Panc1 (cell line): Measurements from ENCODE around the gene SDC3. TPM values are rescaled to one million over a fixed set of nuclear protein-coding genes. Genes with fewer than 3 reads are reported as not detected.

Experiments used
- ATAC-seq: fragments of 200-7000 bp; cut with Tn5 transposase; 2 replicates; pipeline ENCODE4 v1.9.1; 2020; ENCODE audit warnings: mild to moderate bottlenecking, moderate library complexity
- BruUV-seq: library from RNA; stranded (reverse); fragments of 400-500 nt; replicated peaks from 2 replicates; lab custom pipeline; 2021; lab: Mats Ljungman, UMichigan
- CTCF ChIA-PET: fragments of 300-600 bp; sonication (Branson Sonifier 250); formaldehyde crosslinking; loops from one replicate; lab custom pipeline; 2022; ENCODE audit warnings: antibody characterized with exemption; lab: Charles Lee
- POLR2A ChIA-PET: fragments of 300-600 bp; sonication (Branson Sonifier 250); formaldehyde crosslinking; loops from one replicate; lab custom pipeline; 2022; ENCODE audit warnings: antibody characterized with exemption; lab: Charles Lee
- DNase-seq: peaks from one replicate; pipeline ENCODE4 v3.0.0-alpha.2; 2010; ENCODE audit warnings: low read depth, low spot score
- H3K27ac ChIP-seq: 2 replicates; pipeline ENCODE4 v1.5.1; 2011; ENCODE audit warnings: mild to moderate bottlenecking, low read length, inconsistent platforms
- H3K27me3 ChIP-seq: fragments of 200-500 bp; sonication (Bioruptor generic); 2 replicates; pipeline ENCODE4 v1.6.0; 2014; ENCODE audit warnings: low read length, inconsistent platforms; ENCODE audit not compliant: control insufficient read depth, insufficient read depth
- H3K36me3 ChIP-seq: fragments of 200-500 bp; sonication (Bioruptor generic); 2 replicates; pipeline ENCODE4 v1.5.1; 2014; ENCODE audit warnings: inconsistent platforms, mild to moderate bottlenecking, low read length, moderate library complexity; ENCODE audit not compliant: control insufficient read depth, insufficient read depth
- H3K4me1 ChIP-seq: 2 replicates; pipeline ENCODE4 v1.5.1; 2011; ENCODE audit warnings: inconsistent platforms, mild to moderate bottlenecking, low read length, moderate library complexity; ENCODE audit not compliant: control insufficient read depth, insufficient read depth
- H3K4me3 ChIP-seq, 2 experiments: 2 replicates each; pipeline ENCODE4 v1.5.1; 2011 to 2012; ENCODE audit warnings: low read depth in 2 of 2, low read length in 2 of 2, mild to moderate bottlenecking in 2 of 2, inconsistent platforms in 1 of 2, moderate library complexity in 1 of 2
- H3K9me3 ChIP-seq: fragments of 200-500 bp; sonication (Bioruptor generic); 2 replicates; pipeline ENCODE4 v1.5.1; 2014; ENCODE audit warnings: low read depth, mild to moderate bottlenecking, inconsistent platforms, low read length, moderate library complexity; ENCODE audit not compliant: control insufficient read depth, insufficient read depth
- CTCF ChIP-seq: fragments of 450-650 bp; IDR thresholded peaks from 2 replicates; pipeline ENCODE4 v1.5.1; 2017; ENCODE audit warnings: mild to moderate bottlenecking
- POLR2AphosphoS5 ChIP-seq: IDR thresholded peaks from 2 replicates; pipeline ENCODE4 v1.6.1; 2012; ENCODE audit warnings: mild to moderate bottlenecking, low read depth, low read length, moderate library complexity
- SIN3A ChIP-seq: IDR thresholded peaks from 2 replicates; pipeline ENCODE4 v1.6.1; 2012; ENCODE audit warnings: low read depth, mild to moderate bottlenecking, low read length, moderate library complexity, borderline replicate concordance; ENCODE audit not compliant: insufficient read depth
- TCF7L2 ChIP-seq: IDR thresholded peaks from 2 replicates; pipeline ENCODE4 v1.6.1; 2011; ENCODE audit warnings: mild to moderate bottlenecking, low read depth, low read length, inconsistent platforms
- in situ Hi-C: cut with HindIII; loops from 2 replicates; pipeline ENCODE4 v1.10.0; 2016; ENCODE audit warnings: low sequenced_read_pairs, low pct_unique_long_range_greater_than_20kb
- intact Hi-C: fragments of 100-400 bp; cut with micrococcal nuclease; formaldehyde crosslinking; loops from one replicate; pipeline ENCODE4 v1.10.0; 2022; ENCODE audit not compliant: unreplicated experiment
- total RNA-seq: library from RNA; stranded (reverse); gene quantifications from one replicate; pipeline ENCODE4 v1.2.1, GENCODE V29; 2021; ENCODE audit not compliant: unreplicated experiment
- TF ChIP-seq, protein P1 (sequence below), 2 experiments: IDR thresholded peaks; 2 replicates each; pipeline ENCODE4 v1.6.1; 2011 to 2012; ENCODE audit warnings: low read depth in 2 of 2, control low read depth in 1 of 2, low read length in 1 of 2, mild to moderate bottlenecking in 1 of 2, moderate library complexity in 1 of 2; ENCODE audit not compliant: insufficient read depth in 1 of 2

Gene SDC3
- total RNA-seq, 1 experiment from 2014 or later: 36.1 TPM

- no peaks in the 10 kb centered on the region for H3K27me3 ChIP-seq
- H3K4me3 ChIP-seq: no peak overlapping the region
- no peaks in the 10 kb centered on the region for H3K9me3 ChIP-seq
- ChIA-PET POLR2A (no interaction called here), CTCF (no interaction called here)
- TF ChIP-seq TCF7L2 (no peak), SIN3A (no peak), CTCF (no peak), POLR2AphosphoS5 (no peak)
- in situ Hi-C loops: no loop called here
- H3K36me3 ChIP-seq: no peaks in the 10 kb centered on the region
- intact Hi-C loops: no loop called here
- BruUV-seq: no TSS peak
- H3K27ac ChIP-seq: no peak overlapping the region
- H3K4me1 ChIP-seq: no peaks in the 10 kb centered on the region
- ATAC-seq (no peak), DNase-seq (no peak)
Observed at GRCh38 chr1:30871276-30871871, 37.2 kb downstream of the SDC3 start.

GRCh38 chr1:30870656-30871055 is 37.9 kb downstream of the SDC3 start:
- CTCF ChIA-PET: no interaction called here
- BruUV-seq: no TSS peak
- in situ Hi-C loops: no loop called here

More at GRCh38 chr1:30870656-30871055, 37.9 kb downstream of the SDC3 start:
- ATAC-seq (no peak), DNase-seq (no peak)
- POLR2A ChIA-PET: no interaction called here
- Histone ChIP-seq H3K9me3 (no peaks in the 10 kb centered on the region), H3K4me3 (no peak overlapping the region), H3K4me1 (no peaks in the 10 kb centered on the region), H3K27ac (no peak overlapping the region), H3K27me3 (no peaks in the 10 kb centered on the region), H3K36me3 (no peaks in the 10 kb centered on the region)
- intact Hi-C loops: no loop called here
- TF ChIP-seq TCF7L2 (no peak), SIN3A (no peak), CTCF (no peak), POLR2AphosphoS5 (no peak)
- TF ChIP-seq, protein P1, sequence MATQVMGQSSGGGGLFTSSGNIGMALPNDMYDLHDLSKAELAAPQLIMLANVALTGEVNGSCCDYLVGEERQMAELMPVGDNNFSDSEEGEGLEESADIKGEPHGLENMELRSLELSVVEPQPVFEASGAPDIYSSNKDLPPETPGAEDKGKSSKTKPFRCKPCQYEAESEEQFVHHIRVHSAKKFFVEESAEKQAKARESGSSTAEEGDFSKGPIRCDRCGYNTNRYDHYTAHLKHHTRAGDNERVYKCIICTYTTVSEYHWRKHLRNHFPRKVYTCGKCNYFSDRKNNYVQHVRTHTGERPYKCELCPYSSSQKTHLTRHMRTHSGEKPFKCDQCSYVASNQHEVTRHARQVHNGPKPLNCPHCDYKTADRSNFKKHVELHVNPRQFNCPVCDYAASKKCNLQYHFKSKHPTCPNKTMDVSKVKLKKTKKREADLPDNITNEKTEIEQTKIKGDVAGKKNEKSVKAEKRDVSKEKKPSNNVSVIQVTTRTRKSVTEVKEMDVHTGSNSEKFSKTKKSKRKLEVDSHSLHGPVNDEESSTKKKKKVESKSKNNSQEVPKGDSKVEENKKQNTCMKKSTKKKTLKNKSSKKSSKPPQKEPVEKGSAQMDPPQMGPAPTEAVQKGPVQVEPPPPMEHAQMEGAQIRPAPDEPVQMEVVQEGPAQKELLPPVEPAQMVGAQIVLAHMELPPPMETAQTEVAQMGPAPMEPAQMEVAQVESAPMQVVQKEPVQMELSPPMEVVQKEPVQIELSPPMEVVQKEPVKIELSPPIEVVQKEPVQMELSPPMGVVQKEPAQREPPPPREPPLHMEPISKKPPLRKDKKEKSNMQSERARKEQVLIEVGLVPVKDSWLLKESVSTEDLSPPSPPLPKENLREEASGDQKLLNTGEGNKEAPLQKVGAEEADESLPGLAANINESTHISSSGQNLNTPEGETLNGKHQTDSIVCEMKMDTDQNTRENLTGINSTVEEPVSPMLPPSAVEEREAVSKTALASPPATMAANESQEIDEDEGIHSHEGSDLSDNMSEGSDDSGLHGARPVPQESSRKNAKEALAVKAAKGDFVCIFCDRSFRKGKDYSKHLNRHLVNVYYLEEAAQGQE (IDR thresholded peaks at IDR 0.05; ENCODE audit: insufficient read depth in 1 of 2, low read depth in 2 of 2, low read length in 1 of 2): no peak
